Breast epithelium (tissue), 3 donors: ENCODE results near the gene ANGPTL1.

ENCODE experiments used
- CTCF ChIP-seq, 3 donors: fragments of 450-650 bp; IDR thresholded peaks; one replicate each; pipeline ENCODE4 v1.5.1; 2016 to 2017; ENCODE audit warnings: antibody characterized with exemption in 3 of 3, mild to moderate bottlenecking in 3 of 3, moderate library complexity in 3 of 3
- POLR2A ChIP-seq: fragments of 450-650 bp; IDR thresholded peaks from one replicate; pipeline ENCODE4 v1.6.1; 2016; ENCODE audit warnings: antibody characterized with exemption, mild to moderate bottlenecking, moderate library complexity
- POLR2AphosphoS5 ChIP-seq, 3 donors: sonication (generic); formaldehyde crosslinking; IDR thresholded peaks; one replicate each; pipeline ENCODE4 v1.6.1; 2017; ENCODE audit warnings: antibody characterized with exemption in 3 of 3

- TF ChIP-seq CTCF (IDR thresholded peaks at IDR 0.05) (no peak), POLR2A (no peak), POLR2AphosphoS5 (IDR thresholded peaks at IDR 0.05) (no peak)
These were observed 859 bp upstream of the ANGPTL1 start for GRCh38 chr1:178871551-178872320.
